WTC11 (cell line): ENCODE results near the gene EIF4E3. TPM values are rescaled to one million over a fixed set of nuclear protein-coding genes. Genes with fewer than 3 reads are reported as not detected.

Experiments
- ATAC-seq: fragments of 200-7000 bp; cut with Tn5 transposase; 2 replicates; pipeline ENCODE4 v1.10.0; 2021; ENCODE audit warnings: mild to moderate bottlenecking, moderate library complexity
- CTCF ChIA-PET: fragments of 300-600 bp; sonication (Branson Sonifier 250); formaldehyde crosslinking; loops from one replicate; lab custom pipeline; 2021; ENCODE audit warnings: antibody characterized with exemption; lab: Charles Lee
- POLR2A ChIA-PET: fragments of 350-600 bp; sonication (Branson Sonifier 250); formaldehyde crosslinking; loops from one replicate; lab custom pipeline; 2021; ENCODE audit warnings: antibody characterized with exemption; lab: Charles Lee
- DNase-seq: peaks from one replicate; pipeline ENCODE4 v3.0.0; 2021; ENCODE audit warnings: low spot score
- H3K27ac Mint-ChIP-seq: 2 replicates; pipeline ENCODE4 v1.8.0; 2021; ENCODE audit warnings: mixed read lengths
- H3K27me3 Mint-ChIP-seq: 2 replicates; pipeline ENCODE4 v1.8.0; 2021; ENCODE audit warnings: low read depth, mild to moderate bottlenecking, moderate library complexity, mixed read lengths
- H3K36me3 Mint-ChIP-seq: 2 replicates; pipeline ENCODE4 v1.8.0; 2021; ENCODE audit warnings: mixed read lengths
- H3K4me1 Mint-ChIP-seq: 2 replicates; pipeline ENCODE4 v1.8.0; 2022; ENCODE audit warnings: mixed read lengths
- H3K4me3 Mint-ChIP-seq: 2 replicates; pipeline ENCODE4 v1.8.0; 2021; ENCODE audit warnings: mild to moderate bottlenecking, moderate library complexity, mixed read lengths
- H3K9me3 Mint-ChIP-seq: 2 replicates; pipeline ENCODE4 v1.8.0; 2021; ENCODE audit warnings: mixed read lengths
- ATF1 ChIP-seq: sonication (generic); formaldehyde crosslinking; IDR thresholded peaks from 2 replicates; pipeline ENCODE4 v1.8.1; 2023; ENCODE audit warnings: mild to moderate bottlenecking, moderate library complexity, missing genetic modification reagents
- E2F4 ChIP-seq: sonication (generic); formaldehyde crosslinking; IDR thresholded peaks from 2 replicates; pipeline ENCODE4 v1.8.1; 2022; ENCODE audit warnings: low read depth, mild to moderate bottlenecking, moderate library complexity, missing genetic modification reagents, borderline replicate concordance
- ELF4 ChIP-seq: sonication (generic); formaldehyde crosslinking; IDR thresholded peaks from 2 replicates; pipeline ENCODE4 v1.8.1; 2022; ENCODE audit warnings: low read depth, mild to moderate bottlenecking, moderate library complexity, missing genetic modification reagents
- ERG ChIP-seq: fragments of 250-450 bp; sonication (Bioruptor Pico); IDR thresholded peaks from 2 replicates; pipeline ENCODE4 v1.8.0; 2021; ENCODE audit warnings: mild to moderate bottlenecking
- ESRRA ChIP-seq: sonication (generic); formaldehyde crosslinking; IDR thresholded peaks from 2 replicates; pipeline ENCODE4 v1.8.1; 2022; ENCODE audit warnings: mild to moderate bottlenecking, missing genetic modification reagents, borderline replicate concordance
- FOXJ3 ChIP-seq: sonication (generic); formaldehyde crosslinking; IDR thresholded peaks from 2 replicates; pipeline ENCODE4 v1.9.0; 2021; ENCODE audit warnings: missing genetic modification reagents, mild to moderate bottlenecking, borderline replicate concordance
- FOXK1 ChIP-seq: sonication (generic); formaldehyde crosslinking; IDR thresholded peaks from 2 replicates; pipeline ENCODE4 v1.8.0; 2022; ENCODE audit warnings: mild to moderate bottlenecking, moderate library complexity, missing genetic modification reagents
- HMGA2 ChIP-seq: fragments of 250-450 bp; sonication (Bioruptor Pico); IDR thresholded peaks from 2 replicates; pipeline ENCODE4 v1.4.0; 2021; ENCODE audit warnings: mild to moderate bottlenecking, moderate library complexity
- IRF2 ChIP-seq: sonication (generic); formaldehyde crosslinking; IDR thresholded peaks from 2 replicates; pipeline ENCODE4 v1.8.0; 2022; ENCODE audit warnings: low read depth, missing genetic modification reagents, borderline replicate concordance
- NFATC4 ChIP-seq: fragments of 250-450 bp; sonication (Bioruptor Pico); IDR thresholded peaks from 2 replicates; pipeline ENCODE4 v1.9.0; 2021; ENCODE audit warnings: mild to moderate bottlenecking
- NR1H2 ChIP-seq: sonication (generic); formaldehyde crosslinking; IDR thresholded peaks from 2 replicates; pipeline ENCODE4 v1.9.0; 2021; ENCODE audit warnings: mild to moderate bottlenecking, moderate library complexity, missing genetic modification reagents
- NR2C2 ChIP-seq: sonication (generic); formaldehyde crosslinking; IDR thresholded peaks from 2 replicates; pipeline ENCODE4 v1.8.0; 2022; ENCODE audit warnings: mild to moderate bottlenecking, missing genetic modification reagents
- RELA ChIP-seq: sonication (generic); formaldehyde crosslinking; IDR thresholded peaks from 2 replicates; pipeline ENCODE4 v1.8.1; 2022; ENCODE audit warnings: missing genetic modification reagents, mild to moderate bottlenecking, borderline replicate concordance
- SOX15 ChIP-seq: fragments of 250-450 bp; sonication (Bioruptor Pico); IDR thresholded peaks from 2 replicates; pipeline ENCODE4 v1.9.0; 2021; ENCODE audit warnings: mild to moderate bottlenecking
- SP1 ChIP-seq: sonication (generic); formaldehyde crosslinking; conservative IDR thresholded peaks from 2 replicates; pipeline ENCODE4 v1.8.1; 2022; ENCODE audit warnings: missing genetic modification reagents
- ZBTB43 ChIP-seq: sonication (generic); formaldehyde crosslinking; IDR thresholded peaks from 2 replicates; pipeline ENCODE4 v1.8.1; 2023; ENCODE audit warnings: mild to moderate bottlenecking, missing genetic modification reagents
- ZMAT4 ChIP-seq: fragments of 250-450 bp; sonication (Bioruptor Pico); IDR thresholded peaks from 2 replicates; pipeline ENCODE4 v1.9.0; 2021; ENCODE audit warnings: mild to moderate bottlenecking
- ZNF317 ChIP-seq: sonication (generic); formaldehyde crosslinking; IDR thresholded peaks from 2 replicates; pipeline ENCODE4 v1.8.1; 2023; ENCODE audit warnings: low read depth, mild to moderate bottlenecking, moderate library complexity, missing genetic modification reagents, borderline replicate concordance
- ZNF416 ChIP-seq: fragments of 250-450 bp; sonication (Bioruptor Pico); IDR thresholded peaks from 2 replicates; pipeline ENCODE4 v1.9.0; 2021; ENCODE audit warnings: mild to moderate bottlenecking, inconsistent platforms
- ZNF423 ChIP-seq: fragments of 250-450 bp; sonication (Bioruptor Pico); IDR thresholded peaks from 2 replicates; pipeline ENCODE4 v2.1.2; 2022; ENCODE audit warnings: mild to moderate bottlenecking, moderate library complexity
- ZNF425 ChIP-seq: fragments of 250-450 bp; sonication (Bioruptor Pico); conservative IDR thresholded peaks from 2 replicates; pipeline ENCODE4 v1.9.0; 2021; ENCODE audit warnings: mild to moderate bottlenecking
- total RNA-seq: library from RNA; stranded (reverse); gene quantifications from 3 replicates; pipeline ENCODE4 v1.2.3, GENCODE V29; 2021

EIF4E3 gene
- total RNA-seq, 1 experiment from 2014 or later, result 16.5 TPM

GRCh38 chr3:71763426-71763825 lies 38.2 kb upstream of the EIF4E3 start:
- TF ChIP-seq RELA (CRISPR knock-in tag), result no peak
- no peak for TF ChIP-seq ERG (CRISPR knock-in tag)
- TF ChIP-seq ZMAT4 (CRISPR knock-in tag), result no peak
- no peak for TF ChIP-seq ZNF423
- no peak for TF ChIP-seq IRF2 (CRISPR knock-in tag)
- TF ChIP-seq NR1H2, result no peak
- TF ChIP-seq ZNF425 (CRISPR knock-in tag), result no peak
- TF ChIP-seq FOXJ3 (CRISPR knock-in tag), result no peak
- TF ChIP-seq SP1 (CRISPR knock-in tag), result no peak
- no peak for TF ChIP-seq FOXK1 (CRISPR knock-in tag)
- TF ChIP-seq ZNF416 (CRISPR knock-in tag), result no peak
- TF ChIP-seq, all 79 proteins: peak for 0
- ChIA-PET POLR2A (no interaction called here), CTCF (no interaction called here)
- H3K4me3 Mint-ChIP-seq, result no peak overlapping the region
- peaks cover 8% of the 10 kb centered on the region for H3K27me3 Mint-ChIP-seq
- H3K4me1 Mint-ChIP-seq, result peaks cover 6% of the 10 kb centered on the region
- no peaks in the 10 kb centered on the region for H3K36me3 Mint-ChIP-seq
- H3K27ac Mint-ChIP-seq, result no peak overlapping the region
- DNase-seq, result no peak
- peaks cover 4% of the 10 kb centered on the region for H3K9me3 Mint-ChIP-seq
- no peak for ATAC-seq

- ChIA-PET CTCF (no interaction called here), POLR2A (no interaction called here)
- H3K4me3 Mint-ChIP-seq, result no peak overlapping the region
- H3K4me1 Mint-ChIP-seq, result peaks cover 8% of the 10 kb centered on the region
- no peak overlapping the region for H3K27ac Mint-ChIP-seq
- H3K9me3 Mint-ChIP-seq, result peaks cover 4% of the 10 kb centered on the region
- no peaks in the 10 kb centered on the region for H3K36me3 Mint-ChIP-seq
- ATAC-seq (no peak), DNase-seq (no peak)
- TF ChIP-seq HMGA2 (CRISPR knock-in tag) (no peak), SOX15 (no peak), ZBTB43 (CRISPR knock-in tag) (no peak), ATF1 (no peak), ZNF317 (CRISPR knock-in tag) (no peak), ELF4 (CRISPR knock-in tag) (no peak), E2F4 (CRISPR knock-in tag) (no peak), NFATC4 (no peak), NR2C2 (CRISPR knock-in tag) (no peak), ESRRA (CRISPR knock-in tag) (no peak)
- H3K27me3 Mint-ChIP-seq, result peaks cover 21% of the 10 kb centered on the region
These were observed 34.9 kb upstream of the EIF4E3 start for GRCh38 chr3:71760140-71760539.
